CMK (cell line): ENCODE data around the gene NR4A3.
"Not testable (repeated sequence)": the region's sequence is repeated elsewhere in the genome, so short reads cannot be mapped to it uniquely, and the experiment has no call there.

Source experiments
- DNase-seq: peaks from one replicate; pipeline ENCODE4 v3.0.0-alpha.2; 2010; ENCODE audit warnings: low read depth

The NR4A3 gene

GRCh38 chr9:99834474-99834873, 12.8 kb downstream of the NR4A3 start:
- DNase-seq = no peak

- no peak for DNase-seq
Measured at GRCh38 chr9:99835142-99835541, 13.5 kb downstream of the NR4A3 start.

GRCh38 chr9:99835581-99835980, 13.9 kb downstream of the NR4A3 start:
- no peak for DNase-seq

- no peak for DNase-seq
Measured at GRCh38 chr9:99840072-99840471, 18.4 kb downstream of the NR4A3 start.

- DNase-seq = no peak
Measured at GRCh38 chr9:99845063-99845462, 23.4 kb downstream of the NR4A3 start.

- DNase-seq = no peak
Measured at GRCh38 chr9:99848447-99848846, 26.8 kb downstream of the NR4A3 start.

- DNase-seq = no peak
Measured at GRCh38 chr9:99850736-99851499, 29.2 kb downstream of the NR4A3 start.

- DNase-seq = no peak
Measured at GRCh38 chr9:99851500-99851822, 29.8 kb downstream of the NR4A3 start.

- no peak for DNase-seq
Measured at GRCh38 chr9:99852617-99853016, 30.9 kb downstream of the NR4A3 start.

- no peak for DNase-seq
Measured at GRCh38 chr9:99855467-99856176, 33.9 kb downstream of the NR4A3 start.

GRCh38 chr9:99857576-99857975, 35.9 kb downstream of the NR4A3 start:
- not testable (repeated sequence) for DNase-seq

GRCh38 chr9:99858087-99858486, 36.4 kb downstream of the NR4A3 start:
- DNase-seq = no peak

- DNase-seq = no peak
Measured at GRCh38 chr9:99859243-99859980, 37.7 kb downstream of the NR4A3 start.

GRCh38 chr9:99860266-99860665, 38.6 kb downstream of the NR4A3 start:
- no peak for DNase-seq

- no peak for DNase-seq
Measured at GRCh38 chr9:99863955-99864354, 42.3 kb downstream of the NR4A3 start.

- DNase-seq = no peak
Measured at GRCh38 chr9:99866398-99866797, 44.7 kb downstream of the NR4A3 start.

- DNase-seq = no peak
Measured at GRCh38 chr9:99867536-99867935, 45.9 kb downstream of the NR4A3 start.

GRCh38 chr9:99867968-99868367, 46.3 kb downstream of the NR4A3 start:
- DNase-seq = no peak

- DNase-seq = no peak
Measured at GRCh38 chr9:99868845-99869244, 47.2 kb downstream of the NR4A3 start.

GRCh38 chr9:99870126-99870525, 48.4 kb downstream of the NR4A3 start:
- DNase-seq = no peak

GRCh38 chr9:99873531-99873930, 51.8 kb downstream of the NR4A3 start:
- no peak for DNase-seq

GRCh38 chr9:99873943-99874584, 52.4 kb downstream of the NR4A3 start:
- no peak for DNase-seq

- no peak for DNase-seq
Measured at GRCh38 chr9:99876190-99876589, 54.5 kb downstream of the NR4A3 start.
